ENCODE measurements around the gene ANKIB1.
A peak's percentile ranks its signal among the peaks of the same experiment; 100 is the strongest.
"Not testable (repeated sequence)": the region's sequence is repeated elsewhere in the genome, so short reads cannot be mapped to it uniquely, and the experiment has no call there.

Gene ANKIB1

DNA sequence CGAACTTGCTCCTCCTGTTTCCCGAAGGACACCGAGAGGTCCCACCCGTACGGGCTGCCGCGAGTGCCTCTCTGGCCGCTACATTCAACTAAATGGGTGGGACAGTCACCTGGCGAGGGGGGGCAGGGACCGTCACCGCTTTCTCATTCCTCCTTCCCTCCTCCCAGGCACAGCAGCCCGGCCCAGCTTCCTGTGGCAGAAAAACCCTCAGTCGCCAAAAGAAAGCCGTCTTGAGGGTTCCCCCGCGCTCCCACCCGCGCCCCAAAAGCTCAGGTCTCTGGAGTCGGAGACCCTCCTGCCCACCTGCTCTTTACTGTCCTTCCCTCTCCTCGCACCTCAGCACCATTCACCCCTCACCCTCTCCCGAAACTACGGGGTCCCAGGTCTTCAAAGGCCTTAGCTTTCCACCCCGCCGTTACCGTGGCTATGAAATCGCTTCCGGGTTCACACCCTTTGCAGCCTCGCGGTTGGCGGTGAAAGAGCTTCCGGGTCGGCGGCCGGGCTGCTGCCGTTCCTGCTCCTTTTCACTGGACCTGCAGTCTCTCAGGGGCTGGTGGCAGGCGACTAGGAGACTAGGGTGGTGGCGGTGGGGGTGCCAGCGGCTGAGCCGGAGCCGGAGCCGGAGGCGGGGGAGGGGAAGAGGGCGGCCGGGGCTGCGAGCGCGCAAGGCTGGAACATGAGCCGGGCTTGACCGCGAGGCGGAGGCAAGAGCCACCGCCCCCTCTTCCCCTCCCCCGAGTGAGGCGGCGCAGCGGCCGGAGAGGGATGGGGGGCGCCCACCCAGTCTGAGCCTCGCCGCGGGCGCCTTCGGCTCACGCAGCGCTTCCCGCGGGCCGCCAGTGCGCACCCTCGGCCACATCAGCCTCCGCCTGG is at the start of gene ANKIB1, which contains the start of gene KRIT1:
Gene ANKIB1 (plus strand): TSS at position 488 of the 873 bp plus-strand sequence. CDS start 49,005 bp downstream, outside the sequence.
Gene KRIT1 (minus strand): TSS at position 428 of the 873 bp plus-strand sequence. CDS start 3,779 bp downstream, outside the sequence.
- DNase-seq, result peak; percentile 68

- DNase-seq, result no peak
Measured at GRCh38 chr7:92200791-92201190, 45.0 kb upstream of the ANKIB1 start.

- no peak for DNase-seq
Measured at GRCh38 chr7:92205987-92206386, 39.8 kb upstream of the ANKIB1 start.

DNA sequence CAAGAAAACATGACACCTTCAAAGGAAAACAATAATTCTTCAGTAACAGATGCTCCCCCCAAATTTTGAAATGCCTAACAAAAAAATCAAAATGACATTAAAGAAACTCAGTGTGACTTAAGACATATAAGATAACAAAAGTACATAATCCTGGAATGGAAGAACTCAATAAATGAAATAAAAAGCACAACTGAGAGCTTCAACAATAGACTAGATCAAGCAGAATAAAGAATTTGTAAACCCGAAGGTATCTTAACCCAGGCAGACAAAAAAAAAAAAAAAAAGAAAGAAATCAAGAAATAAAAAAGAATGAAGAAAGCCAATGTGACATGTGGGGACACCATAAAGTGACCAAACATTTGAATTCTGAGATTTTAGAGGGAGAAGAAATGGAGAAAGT is 39.1 kb upstream of the ANKIB1 start:
- DNase-seq, result no peak

DNA sequence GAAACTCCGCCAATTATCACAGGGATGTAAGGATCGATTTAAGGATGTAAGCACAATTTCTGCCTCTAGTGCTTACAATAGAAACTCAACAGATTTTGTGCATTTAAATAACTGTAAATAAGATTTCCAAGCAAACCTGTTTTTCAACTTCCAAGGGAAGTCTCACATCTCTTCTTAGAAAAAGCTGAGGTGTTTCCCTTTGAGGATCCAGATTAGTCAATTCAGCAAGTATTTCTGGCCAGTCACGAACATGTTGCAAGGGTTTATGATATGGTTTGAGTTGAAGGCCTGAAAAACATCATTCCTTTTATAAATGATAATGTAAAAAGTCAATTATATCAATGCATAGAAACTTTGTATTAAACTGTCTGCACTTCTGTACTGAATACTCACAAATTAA is 24.0 kb upstream of the ANKIB1 start:
- no peak for DNase-seq

DNA sequence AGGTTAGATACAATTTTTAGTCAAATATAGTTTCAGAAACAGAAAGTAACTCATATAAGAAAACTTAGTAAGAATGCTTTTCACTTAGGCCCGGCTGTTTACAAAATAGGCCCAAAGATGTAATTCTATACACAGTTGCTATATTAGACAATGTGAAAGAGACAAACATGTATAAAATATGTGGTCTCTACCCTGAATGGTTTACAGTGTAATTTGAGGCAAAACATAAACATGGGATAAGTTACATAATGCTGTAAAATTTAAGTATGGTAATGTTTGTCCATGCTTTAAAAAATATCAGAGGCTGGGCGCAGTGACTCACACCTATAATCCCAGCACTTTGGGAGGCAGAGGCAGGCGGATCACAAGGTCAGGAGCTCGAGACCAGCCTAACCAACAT is 18.8 kb upstream of the ANKIB1 start:
- no peak for DNase-seq

DNA sequence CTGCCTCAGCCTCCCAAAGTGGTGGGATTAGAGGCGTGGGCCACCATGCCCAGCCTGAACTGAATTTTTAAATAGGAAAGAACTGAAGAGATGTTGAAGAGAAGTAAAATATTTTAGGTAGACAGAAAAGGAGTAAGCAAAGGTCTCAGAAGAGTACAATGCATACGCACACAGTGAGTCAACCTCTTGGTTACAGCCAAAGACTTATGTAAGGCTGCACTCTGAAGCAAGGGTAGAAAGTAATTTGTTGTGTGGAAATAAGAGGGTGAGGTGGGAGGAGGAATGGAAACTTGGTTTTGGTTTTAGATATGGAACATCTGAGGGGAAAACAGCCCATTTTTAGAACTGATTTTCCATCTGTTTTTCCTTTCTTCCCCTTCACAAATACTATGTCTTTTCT is 17.7 kb upstream of the ANKIB1 start:
- DNase-seq, result no peak

DNA sequence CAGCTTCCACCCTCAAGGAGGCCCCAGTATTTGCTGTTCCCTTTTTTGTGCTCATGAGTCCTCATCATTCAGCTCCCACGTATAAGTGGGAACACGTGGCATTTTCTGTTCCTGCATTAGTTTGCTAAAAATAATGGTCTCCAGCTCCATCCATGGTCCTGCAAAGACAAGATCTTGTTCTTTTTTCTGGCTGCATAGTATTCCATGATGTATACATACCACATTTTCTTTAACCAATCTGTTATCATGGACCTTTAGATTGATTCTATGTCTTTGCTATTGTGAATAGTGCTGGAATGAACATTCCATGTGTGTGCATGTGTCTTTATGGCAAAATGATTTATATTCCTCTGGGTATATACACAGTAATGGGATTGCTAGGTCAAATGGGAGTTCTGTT is 17.0 kb upstream of the ANKIB1 start:
- DNase-seq, result no peak

GRCh38 chr7:92230547-92230946 is 15.2 kb upstream of the ANKIB1 start:
- no peak for DNase-seq

DNA sequence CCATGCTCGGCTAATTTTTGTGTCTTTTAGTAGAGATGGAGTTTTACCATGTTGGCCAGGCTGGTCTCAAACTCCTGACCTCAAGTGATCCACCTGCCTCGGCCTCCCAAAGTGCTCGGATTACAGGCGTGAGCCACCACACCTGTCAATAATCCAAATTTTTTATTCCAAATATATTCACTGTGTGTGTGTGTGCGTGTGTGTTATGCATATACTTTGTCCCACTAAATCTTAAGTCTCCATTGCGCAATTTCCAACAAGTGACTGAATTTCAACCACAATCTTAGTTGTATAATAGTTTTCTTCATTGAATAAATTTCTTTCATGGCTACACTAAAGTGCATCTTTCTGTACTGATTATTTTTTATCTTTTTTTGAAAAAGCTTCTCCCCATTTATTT is 2.8 kb upstream of the ANKIB1 start:
- no peak for DNase-seq

DNA sequence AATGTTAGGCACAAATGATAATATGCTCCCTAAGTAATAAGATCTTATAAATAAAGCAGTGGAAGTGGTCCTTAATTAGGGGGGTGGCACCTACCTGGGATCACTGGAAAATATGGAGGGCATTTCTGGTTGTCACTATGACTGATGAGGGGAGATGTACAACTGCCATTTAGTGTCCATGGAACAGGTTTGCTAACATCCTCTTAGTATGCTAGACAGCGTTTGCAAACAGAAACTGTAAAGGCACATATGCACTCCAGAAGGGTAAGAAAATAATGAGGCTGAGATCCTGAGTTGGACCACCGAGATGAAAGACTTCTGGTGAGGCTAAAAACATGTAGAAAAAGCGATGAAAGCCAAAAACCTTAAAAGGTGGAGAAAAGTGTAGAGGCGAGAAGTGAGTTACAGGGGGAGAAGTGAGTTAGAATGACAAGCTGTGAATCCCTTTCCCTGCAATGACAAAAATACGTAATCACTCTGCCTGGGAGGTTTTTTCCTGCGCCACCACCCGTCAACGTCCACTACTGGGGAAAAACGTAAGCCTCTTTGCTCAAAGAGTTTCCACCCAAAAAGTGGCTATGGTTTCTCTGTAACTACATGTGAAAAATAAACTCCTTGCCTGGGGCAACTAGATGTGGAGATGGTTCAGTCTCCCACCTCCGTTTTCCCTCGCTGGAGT is 827 bp upstream of the ANKIB1 start:
- DNase-seq, result no peak

DNA sequence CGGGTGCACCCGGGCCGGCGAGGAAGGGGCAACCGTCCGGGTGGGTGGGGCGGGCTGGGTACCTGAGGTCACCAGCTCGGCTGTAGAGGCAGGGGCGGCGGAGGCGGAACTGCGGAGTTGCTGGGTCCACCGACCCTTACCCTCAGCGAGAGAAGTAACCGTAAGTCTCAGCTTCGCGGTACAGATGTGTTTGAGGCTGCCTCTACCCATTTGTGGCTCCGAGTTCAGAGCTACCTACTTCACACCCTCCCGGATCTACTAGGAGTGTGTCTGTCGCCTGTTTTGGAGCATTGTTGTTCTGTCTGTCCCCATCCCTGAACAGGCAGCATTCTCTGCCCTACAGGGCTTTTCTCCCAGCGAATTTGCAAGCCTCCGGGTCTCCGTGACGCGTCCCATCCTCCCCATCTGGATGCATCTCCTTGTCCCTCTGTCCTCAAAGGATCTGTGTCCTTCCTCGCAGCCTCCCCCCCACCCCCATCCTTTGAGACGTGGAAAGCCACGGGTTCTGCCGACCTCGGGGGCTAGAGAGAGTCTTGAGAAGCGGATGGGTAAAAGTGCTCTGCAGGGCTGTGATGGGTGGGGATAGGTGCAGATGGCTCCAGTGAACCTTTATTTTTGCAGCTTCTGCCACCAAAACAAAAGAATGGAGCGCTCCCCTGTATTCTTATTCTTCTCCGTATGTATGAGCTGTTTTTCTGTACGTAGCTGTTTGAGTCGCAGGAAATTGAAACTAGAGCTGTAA is 757 bp downstream of the ANKIB1 start:
- no peak for DNase-seq

- DNase-seq, result no peak
Measured at GRCh38 chr7:92250603-92251002, 4.8 kb downstream of the ANKIB1 start.

DNA sequence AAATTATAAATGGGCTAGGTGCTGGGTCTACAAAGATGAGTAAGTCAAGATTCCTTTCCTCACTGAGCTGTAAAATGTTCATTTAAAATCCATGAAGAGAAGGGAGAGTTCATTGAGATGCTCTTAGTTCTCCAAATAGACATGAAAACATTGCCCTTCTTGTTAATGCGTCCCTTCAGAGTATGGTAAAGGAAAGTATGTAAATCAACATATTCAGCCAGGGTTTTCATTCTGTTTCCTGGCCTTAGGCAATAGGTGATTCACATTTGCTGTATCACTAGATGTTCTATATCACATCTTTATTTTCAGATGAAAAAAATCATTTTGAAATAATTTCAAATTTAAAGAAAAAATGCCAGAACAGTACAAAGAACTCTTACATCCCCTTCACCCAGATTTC is 5.4 kb downstream of the ANKIB1 start:
- no peak for DNase-seq

DNA sequence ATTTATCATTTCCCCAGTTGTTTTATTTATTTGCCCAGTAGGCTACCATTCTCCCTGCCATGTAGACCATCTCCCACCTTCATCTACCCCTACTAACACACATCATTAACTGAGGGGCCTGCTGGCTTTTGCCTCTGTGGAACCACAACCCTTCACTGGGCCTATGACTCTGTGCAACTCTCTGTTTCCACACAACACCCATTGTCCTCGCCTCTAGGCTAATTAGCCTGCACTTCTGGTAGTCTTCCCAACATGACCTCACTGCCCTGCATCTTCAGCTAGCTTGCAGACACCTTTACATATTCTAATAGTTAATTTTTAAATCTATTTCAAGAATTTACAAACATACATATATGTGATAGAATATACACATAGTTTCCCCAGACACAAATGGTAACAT is 7.5 kb downstream of the ANKIB1 start:
- DNase-seq, result no peak

DNA sequence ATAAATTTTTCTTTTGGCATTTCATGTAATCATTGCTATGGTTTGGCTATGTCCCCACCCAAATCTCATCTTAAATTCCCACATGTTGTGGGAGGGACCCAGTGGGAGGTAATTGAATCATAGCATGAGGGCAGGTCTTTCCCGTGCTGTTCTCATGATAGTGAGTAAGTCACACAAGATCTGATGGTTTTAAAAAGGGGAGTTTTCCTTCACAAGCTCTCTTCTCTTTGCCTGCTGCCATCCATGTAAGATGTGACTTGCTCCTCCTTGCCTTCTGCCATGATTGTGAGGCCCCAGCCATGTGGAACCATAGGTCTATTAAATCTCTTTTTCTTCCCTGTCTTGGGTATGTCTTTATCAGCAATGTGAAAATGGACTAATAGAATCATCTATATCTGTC is 9.0 kb downstream of the ANKIB1 start:
- not testable (repeated sequence) for DNase-seq

- DNase-seq, result no peak
Measured at GRCh38 chr7:92255308-92255707, 9.5 kb downstream of the ANKIB1 start.

GRCh38 chr7:92259062-92259461 is 13.3 kb downstream of the ANKIB1 start:
- no peak for DNase-seq

DNA sequence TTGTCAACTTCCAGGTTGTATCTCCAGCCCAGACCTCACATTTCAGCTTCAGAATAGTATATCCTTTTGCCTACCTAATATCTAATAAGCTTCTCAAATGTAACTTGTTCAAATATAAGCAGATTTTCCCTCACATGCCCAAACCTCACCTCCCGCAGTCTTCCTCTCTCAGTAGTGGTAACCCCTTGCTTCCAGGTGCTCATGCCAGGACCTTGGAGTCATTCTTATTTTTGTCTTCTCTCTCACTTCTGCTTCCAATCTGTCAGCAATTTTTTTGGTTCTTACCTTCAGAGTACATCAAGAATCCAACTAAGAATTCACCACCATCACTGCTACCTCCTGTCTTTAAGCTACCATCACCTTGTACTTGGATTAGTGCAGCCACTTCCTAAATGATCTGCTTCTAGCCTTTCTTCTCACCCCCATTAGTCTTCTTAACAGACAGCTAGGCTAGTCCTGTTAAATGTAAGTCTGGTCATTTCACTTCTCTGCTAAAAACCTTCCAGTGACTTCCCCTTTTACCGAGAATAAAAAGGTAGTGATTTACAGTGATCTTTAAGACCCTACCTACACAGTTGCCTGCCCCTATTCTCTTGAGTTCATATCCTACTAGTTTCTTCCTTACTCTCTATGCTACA is 14.0 kb downstream of the ANKIB1 start:
- no peak for DNase-seq

GRCh38 chr7:92260248-92260781 is 14.5 kb downstream of the ANKIB1 start:
- DNase-seq, result no peak

- no peak for DNase-seq
Measured at GRCh38 chr7:92266415-92267241, 20.9 kb downstream of the ANKIB1 start.

- no peak for DNase-seq
Measured at GRCh38 chr7:92268921-92269320, 23.1 kb downstream of the ANKIB1 start.
